ENCODE results near the gene NTRK1.

NTRK1 gene

DNA sequence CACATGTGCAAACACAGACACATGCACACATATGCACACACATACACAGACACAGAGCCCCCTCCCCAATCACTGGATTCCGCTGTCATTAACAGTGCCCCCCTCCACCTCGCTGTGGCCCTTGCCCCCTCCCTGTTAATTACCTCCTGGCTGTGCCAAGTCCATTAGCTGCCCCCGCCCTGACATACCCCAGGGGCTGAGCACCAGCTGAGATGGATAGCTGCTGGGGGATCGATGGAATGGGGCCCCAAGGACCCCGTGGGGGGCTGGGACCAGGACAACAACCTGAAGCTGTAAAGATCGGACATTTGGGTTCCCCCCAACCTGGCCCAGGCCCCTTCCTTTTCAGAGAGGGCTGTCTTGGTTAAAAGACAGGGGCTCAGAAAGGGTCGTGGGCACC is 23.3 kb downstream of the NTRK1 start:
- DNase-seq: no peak

DNA sequence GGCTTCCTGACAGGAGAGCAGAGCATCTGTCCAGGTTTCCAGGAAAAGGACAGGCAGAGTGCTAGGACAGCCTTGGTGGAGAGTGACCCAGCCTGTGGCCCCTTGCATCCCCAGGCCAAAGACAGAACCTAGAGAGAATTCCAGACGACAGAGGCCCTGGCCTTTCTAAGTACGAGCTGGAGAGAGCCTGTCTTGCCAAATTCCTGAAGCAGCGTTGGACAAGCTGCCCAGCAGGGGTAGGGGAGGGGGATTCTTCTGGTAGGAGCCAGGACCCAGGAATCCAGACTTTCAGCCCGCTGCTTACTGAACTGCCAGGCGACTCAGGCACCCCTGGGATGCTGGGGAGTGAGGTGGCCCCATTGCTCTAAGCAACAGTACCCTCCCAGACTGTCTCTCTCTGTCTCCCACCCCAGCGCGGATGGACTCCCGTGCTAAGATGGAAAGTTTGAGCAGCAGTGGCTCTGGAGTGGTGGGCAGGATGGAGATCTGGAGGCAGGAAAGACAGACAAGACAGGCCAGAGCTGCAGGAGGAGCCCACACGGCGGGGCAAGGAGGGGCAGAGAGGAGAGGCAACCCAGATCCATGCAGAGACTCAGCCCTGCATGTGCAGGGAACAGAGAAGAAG is 24.0 kb downstream of the NTRK1 start:
- DNase-seq: no peak

DNA sequence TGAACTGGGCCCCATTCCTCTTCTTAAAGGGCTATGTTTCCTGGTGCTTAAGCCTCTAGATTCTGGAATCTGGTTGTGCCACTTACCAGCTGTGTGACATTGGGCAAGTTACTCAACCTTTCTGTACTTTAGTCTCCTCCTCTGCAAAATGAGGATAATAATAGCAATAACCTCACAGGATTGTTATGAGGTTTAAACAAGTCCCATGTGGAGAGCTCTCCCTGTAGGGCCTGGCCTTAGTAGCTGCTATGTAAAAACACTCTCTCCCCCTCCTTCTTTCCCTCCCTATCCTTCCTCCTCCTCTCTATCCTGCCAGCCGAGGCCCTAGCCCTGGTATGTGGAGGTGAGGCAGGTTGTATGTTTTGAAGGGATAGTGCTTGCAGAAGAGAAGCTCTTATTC is 24.6 kb downstream of the NTRK1 start:
- no peak for DNase-seq

DNA sequence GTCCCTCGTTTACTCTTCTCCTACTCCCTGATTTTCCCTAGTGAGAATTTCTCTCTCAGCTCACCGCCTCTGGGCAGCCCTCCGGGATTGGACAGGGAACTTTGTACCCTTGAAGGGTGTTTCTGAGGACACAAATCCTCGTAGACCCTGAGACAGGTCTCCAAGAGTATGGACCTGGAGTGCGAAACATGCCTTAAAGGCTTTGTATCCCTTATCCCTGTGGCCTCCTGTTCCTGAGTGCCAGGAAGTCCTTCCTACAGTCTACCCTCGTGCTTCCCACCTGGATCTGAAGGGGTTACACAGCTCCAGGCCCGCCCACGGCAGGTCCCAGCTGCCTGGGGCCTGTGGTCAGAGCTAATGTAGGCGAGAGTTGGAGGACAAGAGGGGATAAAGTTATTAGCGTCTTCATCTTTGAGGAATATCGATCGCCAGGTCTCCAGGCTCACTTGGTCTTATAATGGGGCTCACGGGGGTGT is 25.3 kb downstream of the NTRK1 start:
- no peak for DNase-seq

DNA sequence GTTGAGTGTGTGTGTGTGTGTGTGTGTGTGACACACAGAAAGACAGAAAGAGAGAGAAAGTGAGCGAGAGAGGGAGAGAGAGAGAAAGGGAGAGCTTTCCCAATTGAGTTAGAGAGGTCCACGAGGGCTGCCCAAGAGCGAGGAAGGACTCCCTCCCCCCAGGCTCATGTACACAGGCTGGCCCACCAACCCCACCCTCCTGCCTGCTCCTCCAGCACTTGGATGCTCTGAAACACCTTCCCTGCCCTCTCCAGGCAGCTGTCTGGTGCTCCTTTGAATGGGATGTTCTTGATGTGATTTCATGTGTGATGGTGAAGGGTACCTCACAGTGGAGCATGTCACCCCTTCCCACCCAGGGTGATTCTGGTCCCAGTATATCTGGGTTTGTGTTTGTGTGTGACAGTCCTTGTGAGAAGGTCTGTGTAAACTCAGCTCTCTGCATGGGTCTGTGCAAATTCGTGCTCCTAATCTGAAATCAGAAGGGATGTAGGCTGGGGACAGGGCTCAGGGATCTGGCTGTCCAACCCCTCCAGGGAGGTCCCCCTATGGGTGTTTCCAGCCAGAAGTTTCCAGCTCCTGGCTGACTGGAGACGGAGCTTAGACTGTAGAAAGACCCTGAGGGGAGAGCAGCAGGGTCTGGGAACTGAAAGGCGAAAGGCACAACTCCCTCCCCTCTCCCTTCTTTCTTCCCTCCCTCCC is 26.1 kb downstream of the NTRK1 start:
- DNase-seq: no peak

DNA sequence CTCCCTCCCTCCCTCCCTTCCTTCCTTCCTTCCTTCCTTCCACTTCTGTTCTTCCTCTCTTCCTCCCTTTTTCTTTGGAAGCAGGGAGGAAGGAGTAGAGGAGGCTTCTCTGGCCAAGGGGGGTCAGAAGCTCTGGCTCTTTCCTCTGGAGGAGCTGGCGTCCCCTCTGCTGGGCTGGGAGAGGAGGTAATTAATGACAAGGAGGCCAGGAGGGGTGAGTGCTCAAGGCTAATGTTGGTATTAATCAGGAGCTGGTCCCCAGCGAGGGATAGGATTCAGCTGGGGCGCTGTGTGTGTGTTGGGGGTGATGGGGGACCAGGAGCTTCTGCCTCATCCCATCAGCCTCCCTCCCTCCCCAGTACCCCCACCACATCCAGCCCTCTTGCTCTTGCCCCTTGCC is 26.7 kb downstream of the NTRK1 start:
- no peak for DNase-seq

DNA sequence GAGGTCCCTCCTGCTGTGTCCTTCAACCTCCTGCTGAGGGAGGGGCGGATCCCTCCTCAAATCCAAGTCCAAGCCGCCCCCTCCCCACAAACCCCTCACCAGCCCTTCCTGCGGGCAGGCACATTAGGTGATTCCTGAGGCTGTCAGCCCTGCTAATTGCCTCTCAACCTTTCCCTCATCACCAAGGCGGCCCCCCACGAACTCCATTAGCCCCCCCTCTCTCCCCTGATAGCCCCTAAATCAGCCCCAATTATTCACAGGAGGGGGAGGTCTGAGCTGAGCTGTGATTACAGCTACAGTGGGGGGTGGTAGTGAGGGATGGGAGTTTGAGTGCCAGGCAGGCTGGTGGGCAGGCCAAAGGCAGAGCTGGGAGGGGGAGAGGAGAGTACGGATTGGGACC is 27.1 kb downstream of the NTRK1 start:
- no peak for DNase-seq

DNA sequence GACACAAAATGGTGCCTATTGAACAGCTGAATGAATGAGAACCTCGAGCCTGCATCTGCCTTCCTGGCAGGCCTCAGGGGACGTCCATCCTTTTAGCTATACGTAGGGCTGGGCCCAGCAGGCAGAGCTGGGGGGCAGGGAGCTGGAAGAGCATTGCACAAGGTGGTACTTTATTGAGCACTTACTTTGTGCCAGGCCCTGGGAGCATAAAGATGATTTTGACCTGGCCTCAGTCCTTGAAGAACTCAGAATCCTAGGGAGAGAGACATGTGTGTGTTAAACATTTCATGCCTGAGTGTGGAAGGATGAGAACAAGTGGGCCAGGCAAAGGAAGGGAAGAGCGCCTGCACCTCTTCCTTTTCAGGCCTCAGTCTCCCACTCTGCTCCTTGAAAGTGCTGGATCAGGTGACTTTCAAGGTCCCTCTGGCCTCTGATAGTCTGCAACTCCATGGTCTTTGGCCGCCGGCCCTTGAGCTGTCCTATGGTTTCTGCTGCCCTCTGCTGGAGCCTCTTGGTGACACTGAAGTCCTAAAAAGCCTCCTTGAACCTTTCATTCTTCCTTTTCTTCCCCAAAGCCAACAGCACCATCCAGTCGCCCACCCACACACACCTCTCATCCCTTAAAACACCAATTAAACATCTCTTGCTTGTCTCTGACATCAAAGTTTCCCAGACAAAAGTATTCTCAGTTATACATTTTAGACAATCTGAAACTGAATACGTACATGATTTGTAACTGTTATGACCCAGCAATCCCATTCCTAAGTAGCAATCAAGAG is 29.3 kb downstream of the NTRK1 start:
- peak; percentile 78 for DNase-seq

DNA sequence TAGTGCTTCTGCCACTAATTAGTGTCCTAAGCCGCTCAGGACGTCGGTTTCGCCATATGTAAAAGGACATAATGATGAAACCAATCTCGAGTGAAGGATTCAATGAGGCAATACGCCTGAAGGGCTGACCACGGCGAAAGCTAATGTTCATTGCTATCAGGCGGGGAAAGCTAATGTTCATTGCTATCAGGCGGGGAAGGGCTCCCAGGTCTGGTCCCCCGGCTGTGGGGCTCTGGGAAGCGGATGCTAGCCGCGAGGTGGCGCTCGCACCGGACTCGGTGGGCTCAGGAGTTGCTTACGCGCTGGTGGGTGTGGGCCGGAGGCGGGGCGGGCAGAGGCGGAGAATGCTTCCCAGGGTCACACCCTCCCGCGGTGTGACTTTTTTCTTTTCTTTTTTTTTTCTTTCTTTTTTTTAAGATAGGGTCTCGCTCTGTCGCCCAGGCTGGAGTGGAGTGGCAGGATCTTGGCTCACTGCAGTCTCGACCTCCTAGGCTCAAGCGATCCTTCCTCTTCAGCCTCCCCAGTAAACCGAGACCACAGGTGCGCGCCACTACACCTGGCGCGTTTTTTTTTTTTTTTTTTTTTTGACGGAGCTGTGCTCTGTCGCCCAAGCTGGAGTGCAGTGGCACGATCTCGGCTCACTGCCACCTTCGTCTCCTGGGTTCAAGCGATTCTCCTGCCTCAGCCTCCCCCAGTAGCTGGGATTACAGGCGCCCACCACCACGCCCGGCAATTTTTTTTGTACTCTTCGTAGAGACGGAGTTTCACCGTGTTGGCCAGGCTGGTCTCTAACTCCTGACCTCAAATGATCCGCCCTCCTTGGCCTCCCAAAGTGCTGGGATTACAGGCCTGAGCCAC is 31.8 kb downstream of the NTRK1 start:
- peak; percentile 86 for DNase-seq

DNA sequence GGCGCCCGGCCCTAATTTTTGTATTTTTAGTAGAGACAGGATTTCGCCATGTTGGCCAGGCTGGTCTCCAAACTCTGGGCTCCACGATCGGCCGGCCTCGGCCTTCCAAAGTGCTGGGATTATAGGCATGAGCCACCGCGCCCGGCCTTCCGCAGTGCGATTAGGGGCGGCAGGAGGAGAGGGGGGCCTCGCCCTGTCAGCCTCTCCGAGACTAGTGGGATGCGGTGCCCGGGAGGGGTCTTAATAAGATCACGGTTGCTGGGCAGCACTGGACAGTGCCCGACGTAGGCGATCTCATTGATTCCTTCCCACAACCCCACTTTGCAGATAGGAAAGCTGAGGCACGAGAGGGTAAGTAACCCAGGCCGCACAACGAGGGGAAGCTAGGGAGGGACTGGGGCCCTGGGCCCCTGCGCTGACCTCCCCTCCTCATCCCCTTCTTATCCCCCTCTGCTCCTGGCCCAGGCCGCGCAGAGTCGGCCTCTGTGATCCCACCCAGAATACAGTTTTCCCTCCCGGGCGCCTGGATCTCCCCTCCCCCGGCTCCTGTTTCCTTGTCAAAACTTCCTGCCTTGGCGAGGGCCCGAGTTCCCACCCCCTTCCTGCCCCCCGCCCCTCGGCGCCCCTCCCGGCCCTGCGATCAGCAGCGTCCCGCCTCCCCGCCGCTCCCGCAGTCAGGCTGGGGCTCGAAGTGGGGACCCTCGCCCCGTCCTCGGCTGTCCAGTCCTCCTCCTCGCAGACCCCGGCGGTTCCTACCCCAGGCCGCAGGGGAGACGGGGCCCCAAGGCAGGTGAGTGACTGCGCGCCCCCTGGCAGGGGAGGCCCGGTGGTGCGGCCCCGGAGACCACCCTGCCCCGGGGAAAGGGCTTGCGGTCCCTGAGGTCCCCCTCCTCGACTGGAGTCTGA is 32.6 kb downstream of the NTRK1 start, which contains the start of gene PEAR1:
Gene PEAR1, plus strand, starts transcription at position 671 of the 906 bp plus-strand sequence. CDS start 10,209 bp downstream, outside the sequence.
- DNase-seq: no peak

DNA sequence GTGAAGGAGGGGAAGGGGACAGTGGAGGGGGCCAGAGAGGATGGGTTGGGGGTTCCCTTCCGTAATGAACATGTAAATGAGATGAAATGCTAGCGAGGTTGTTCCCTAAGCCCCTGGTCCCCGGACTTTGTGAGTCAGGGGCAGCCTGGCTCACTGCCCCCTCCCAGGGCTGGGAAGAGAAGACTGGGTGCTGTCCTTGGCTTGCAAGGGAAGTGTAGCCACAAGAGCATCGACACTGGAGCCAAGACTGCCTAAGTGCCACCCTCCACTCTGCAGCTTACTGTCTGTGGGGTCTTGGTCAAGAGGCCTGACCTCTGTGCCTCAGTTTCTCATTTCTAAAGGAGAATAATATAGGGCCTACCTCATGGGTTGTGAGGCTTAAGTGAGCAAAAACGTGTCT is 33.3 kb downstream of the NTRK1 start:
- no peak for DNase-seq

DNA sequence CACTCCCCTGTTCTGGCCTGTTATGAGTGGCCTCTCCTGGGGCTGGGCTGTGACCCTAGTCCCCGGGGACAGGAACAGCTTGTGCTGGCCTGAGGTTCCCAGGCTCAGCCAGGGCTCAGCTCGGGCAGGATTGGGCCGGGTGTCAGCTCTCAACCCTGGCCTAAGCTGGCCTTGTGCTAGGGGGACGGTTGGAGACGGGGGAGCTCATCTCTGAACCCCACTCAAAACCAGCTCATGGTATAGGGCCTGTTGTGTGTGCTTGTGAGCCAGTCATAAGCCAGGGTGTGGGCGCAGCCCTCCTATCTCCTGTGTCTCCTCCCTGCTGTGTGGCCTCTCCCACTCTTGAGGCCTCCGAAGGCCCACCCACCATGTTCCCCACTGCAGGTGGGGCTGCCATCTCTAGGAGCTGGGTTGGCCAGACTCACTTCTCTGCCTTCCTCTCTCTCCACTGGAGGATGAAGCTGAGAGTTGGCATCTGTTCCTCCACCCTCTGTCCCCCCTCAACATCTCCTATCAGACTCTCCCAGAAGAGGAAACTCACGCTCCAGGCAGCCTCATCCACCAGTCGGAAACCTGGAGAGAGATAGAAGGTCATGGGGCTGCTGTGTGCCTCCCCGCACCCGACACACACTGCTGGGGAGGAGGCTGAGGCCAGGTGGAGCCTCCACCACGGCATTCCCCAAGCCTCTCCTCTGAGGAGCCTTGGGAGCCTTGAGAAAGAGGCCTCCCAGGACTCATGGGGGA is 34.2 kb downstream of the NTRK1 start:
- DNase-seq: no peak

DNA sequence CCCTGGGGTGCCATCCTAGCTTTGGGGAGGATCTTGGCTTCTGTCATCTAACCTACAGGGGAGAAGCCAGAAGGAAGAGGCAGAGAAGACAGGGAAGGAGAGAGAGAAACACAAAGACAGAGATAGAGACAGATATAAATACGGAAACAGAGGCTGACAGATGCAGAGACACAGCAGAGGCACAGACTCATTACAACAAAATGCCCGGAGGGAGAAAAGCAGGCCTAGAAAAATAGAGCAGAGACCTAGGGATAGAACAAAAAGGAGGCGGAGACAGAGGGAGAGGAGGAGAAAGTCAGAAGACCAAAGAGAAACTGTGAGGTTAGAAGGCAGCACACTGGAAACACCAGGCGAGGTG is 34.8 kb downstream of the NTRK1 start:
- DNase-seq: no peak

DNA sequence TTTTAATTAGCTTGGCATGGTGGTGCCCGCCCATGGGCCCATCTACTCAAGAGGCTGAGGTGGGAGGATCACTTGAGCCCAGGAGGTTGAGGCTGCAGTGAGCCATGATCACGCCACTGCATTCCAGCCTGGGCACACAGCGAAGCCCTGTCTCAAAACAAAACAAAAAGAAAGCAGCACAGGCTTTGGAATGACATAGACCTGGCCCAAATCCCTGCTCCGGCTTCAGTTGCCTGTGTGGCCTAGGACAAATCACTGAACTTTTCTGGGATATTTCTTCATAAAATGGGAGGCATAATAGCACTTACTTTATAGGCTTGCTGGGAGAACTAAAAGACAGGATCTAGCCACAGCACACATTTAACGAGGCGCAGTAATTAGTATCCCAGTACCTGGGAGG is 35.3 kb downstream of the NTRK1 start:
- DNase-seq: no peak

DNA sequence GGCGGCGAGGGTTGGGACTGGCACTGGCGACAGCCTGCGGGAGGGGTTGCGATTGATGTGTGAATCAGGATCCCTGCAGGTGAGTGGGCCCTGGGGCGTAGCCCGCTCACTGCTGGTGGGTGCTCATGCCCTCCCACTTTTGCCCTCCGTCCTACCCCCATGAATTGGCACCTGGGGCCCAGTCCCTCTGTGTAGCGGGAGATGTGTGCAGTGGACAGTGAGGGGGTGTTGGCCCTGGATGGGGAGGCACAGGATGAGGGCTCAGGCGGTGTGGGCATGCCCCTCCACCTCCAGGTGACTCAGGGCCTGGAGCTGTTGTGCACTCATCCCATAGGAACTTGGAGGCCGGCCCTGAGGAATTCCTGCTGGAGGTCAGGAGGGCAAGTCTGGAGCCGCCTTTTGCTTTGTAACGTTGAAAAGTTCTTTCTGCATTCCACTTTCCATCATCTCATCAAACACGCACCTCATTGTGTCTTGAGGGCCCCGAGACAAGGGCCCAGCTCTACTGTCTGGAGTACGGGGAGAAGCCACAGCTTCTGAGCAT is 35.9 kb downstream of the NTRK1 start:
- no peak for DNase-seq

DNA sequence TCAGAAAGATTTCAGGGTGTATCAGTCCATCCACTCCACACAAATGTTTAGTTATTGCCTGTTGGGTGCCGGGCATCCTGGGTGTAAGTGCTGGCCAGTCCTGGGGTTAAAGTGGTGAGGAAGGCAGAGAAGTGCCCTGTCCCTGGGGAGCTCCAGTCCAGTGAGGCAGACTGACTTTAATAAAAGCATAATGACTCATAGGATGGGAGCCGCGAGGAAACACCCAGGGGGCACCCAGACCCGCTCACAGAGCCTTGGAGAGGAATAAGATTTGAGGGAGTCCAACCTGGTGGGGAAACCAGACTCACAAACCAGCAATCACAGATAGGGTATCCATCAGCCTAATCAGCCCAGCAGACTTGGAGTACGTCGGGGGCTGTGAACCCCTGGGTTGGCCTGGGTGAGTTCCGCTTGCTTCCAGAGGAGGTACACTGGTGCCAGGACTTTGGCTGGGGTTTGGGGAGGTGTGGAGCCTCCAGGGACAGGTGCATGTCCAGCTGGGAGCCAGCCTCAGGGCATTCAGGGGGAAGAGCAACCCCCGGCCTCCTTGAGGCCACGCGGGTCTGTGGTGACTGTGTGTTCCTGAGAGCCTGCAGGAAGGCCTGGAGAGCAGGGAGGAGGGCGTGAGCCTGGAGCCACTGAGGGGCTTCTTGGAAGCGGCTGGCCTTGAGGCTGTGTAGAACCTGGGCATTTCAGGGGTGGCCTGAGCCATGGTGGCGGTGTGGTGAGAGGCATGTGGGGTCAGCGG is 36.6 kb downstream of the NTRK1 start:
- DNase-seq: no peak

DNA sequence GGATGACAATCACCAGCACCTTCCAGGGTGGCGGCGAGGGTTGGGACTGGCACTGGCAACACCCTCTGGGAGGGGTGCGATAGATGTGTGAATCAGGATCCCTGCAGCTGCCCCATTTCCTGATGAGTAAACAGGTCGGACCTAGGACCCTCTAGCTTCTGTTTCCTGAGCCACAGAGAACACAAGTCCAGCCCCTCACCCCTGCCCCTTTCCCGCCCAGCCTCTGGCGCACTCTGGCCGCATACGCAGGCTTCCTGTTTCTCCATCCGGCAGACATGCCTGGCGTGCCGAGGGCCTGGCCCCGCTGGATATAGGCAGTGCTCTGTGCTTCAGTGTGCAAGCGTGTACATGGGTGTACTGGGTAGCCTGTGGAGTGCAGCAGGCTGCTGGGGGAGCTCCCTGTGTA is 37.5 kb downstream of the NTRK1 start:
- no peak for DNase-seq

DNA sequence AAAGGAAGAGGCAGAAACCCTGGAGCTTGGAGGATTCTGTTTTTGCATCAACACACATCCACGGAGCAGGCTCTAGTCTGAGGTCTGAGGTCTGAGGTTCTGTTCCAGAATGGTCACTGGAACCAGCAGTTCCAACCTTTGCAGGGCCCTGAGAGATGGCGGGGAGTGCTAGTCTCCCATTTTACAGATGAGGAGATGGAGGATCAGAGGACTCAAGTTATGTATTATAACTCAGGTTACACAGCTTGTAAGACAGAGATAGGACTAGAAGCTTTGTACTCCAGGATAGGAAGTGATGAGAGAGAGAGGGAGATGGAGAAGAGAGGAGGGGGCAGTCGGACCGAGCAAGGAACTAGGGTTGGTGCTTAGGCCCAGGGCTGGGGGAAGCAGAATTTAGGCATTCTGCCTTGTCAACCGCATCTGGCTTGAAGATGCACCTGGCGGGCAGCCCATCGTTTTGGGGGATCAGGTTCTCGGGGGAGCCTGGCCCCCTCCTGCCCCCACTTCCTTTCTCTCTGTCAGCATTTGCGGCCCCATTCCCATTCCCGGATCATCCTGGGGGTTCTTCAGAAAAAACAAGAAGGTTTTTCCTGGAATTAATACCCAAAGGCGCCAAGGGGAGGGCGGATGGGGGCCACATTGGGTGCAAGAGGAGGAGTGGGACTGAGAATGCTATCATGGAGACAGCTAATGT is 38.5 kb downstream of the NTRK1 start:
- no peak for DNase-seq

DNA sequence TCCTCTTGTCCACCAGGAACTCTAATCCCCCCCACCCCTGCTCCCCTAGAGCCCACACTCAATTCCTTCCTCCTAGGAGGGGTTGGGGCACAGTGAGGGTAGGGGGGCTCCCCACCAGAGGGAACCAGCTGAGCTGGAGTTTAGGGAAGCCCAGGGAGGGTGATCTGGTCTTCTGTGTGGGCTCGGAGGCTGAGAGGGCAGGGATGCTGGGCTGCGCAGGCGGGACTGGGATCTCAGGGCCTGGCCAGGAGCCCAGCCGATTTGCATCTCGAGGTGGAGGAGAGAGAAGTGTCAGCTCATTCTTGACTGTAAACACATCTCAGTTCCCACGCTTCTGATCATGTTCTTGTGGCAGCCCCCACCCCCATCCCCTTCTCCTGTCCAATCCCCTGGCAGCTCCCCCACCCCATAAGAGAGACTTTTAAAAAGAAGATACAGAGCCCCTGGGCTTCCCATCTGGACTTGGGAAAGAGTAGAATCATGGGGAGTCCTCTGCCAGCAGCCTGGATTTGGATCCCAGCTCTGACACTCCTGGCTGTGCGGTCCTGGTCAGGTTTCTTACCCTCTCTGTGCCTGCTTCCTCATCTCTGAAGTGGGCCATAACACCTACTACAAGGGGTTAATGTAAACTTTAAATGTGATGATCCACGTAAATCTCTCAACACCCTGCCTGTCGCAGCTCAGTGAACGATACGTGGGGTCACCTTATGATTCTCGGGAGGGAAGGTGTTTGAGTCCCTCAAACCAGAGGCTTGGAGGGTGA is 39.5 kb downstream of the NTRK1 start:
- peak; percentile 23 for DNase-seq

All from NCI-H526 treated with DMSO at 0.1 percent for 48 hours (cell line).